K562 (cell line): ENCODE measurements around the gene PCP2. TPM values are rescaled to one million over a fixed set of nuclear protein-coding genes. Genes with fewer than 3 reads are reported as not detected.
A peak's percentile ranks its signal among the peaks of the same experiment; 100 is the strongest.

Experiments used
- BRCA1 ChIP-seq, 2 experiments: fragments of 450-650 bp in 1 of 2; sonication (generic) in 1 of 2; formaldehyde crosslinking in 1 of 2; IDR thresholded peaks; 2 replicates each; pipeline versions ENCODE4 v1.5.0 to v1.6.1; 2017 to 2020; ENCODE audit warnings: mild to moderate bottlenecking in 1 of 2, missing genetic modification reagents in 1 of 2
- DNMT1 ChIP-seq: fragments of 450-650 bp; IDR thresholded peaks from 2 replicates; pipeline ENCODE4 v1.6.1; 2016; ENCODE audit warnings: antibody characterized with exemption, mild to moderate bottlenecking
- FOXJ3 ChIP-seq: sonication (generic); formaldehyde crosslinking; IDR thresholded peaks from 2 replicates; pipeline ENCODE4 v1.4.0; 2020; ENCODE audit warnings: mild to moderate bottlenecking, missing genetic modification reagents
- GTF2F1 ChIP-seq: IDR thresholded peaks from 2 replicates; pipeline ENCODE4 v1.6.1; 2011; ENCODE audit warnings: low read depth, low read length, improper control_type of control experiment
- HMGXB4 ChIP-seq: sonication (generic); formaldehyde crosslinking; IDR thresholded peaks from 2 replicates; pipeline ENCODE4 v1.8.1; 2023; ENCODE audit warnings: mild to moderate bottlenecking, missing genetic modification reagents
- HNRNPUL1 ChIP-seq: fragments of 200-400 bp; formaldehyde crosslinking; IDR thresholded peaks from 2 replicates; pipeline ENCODE4 v1.6.1; 2017; ENCODE audit warnings: low read length
- KDM5B ChIP-seq: fragments of 200-600 bp; sonication (generic); IDR thresholded peaks from 2 replicates; pipeline ENCODE4 v1.6.1; 2012; ENCODE audit warnings: low read depth, mild to moderate bottlenecking, moderate library complexity, low read length, control low read depth, inconsistent platforms; ENCODE audit not compliant: insufficient replicate concordance
- KLF16 ChIP-seq: IDR thresholded peaks from 2 replicates; pipeline ENCODE4 v1.6.1; 2016; ENCODE audit warnings: antibody characterized with exemption
- NBN ChIP-seq: fragments of 450-650 bp; IDR thresholded peaks from 2 replicates; pipeline ENCODE4 v1.6.1; 2016; ENCODE audit warnings: low read depth, mild to moderate bottlenecking
- NFYB ChIP-seq: IDR thresholded peaks from 2 replicates; pipeline ENCODE4 v1.6.1; 2011; ENCODE audit warnings: mild to moderate bottlenecking, moderate library complexity; ENCODE audit not compliant: insufficient read length; ENCODE audit errors: extremely low read depth
- NONO ChIP-seq, 2 experiments: fragments of 200-400 bp in 1 of 2; fragments of 450-650 bp in 1 of 2; formaldehyde crosslinking in 1 of 2; IDR thresholded peaks; 2 replicates each; pipeline ENCODE4 v1.6.1; 2017; ENCODE audit warnings: low read depth in 2 of 2, mild to moderate bottlenecking in 2 of 2, moderate library complexity in 2 of 2, low read length in 1 of 2
- NR2F6 ChIP-seq: fragments of 450-650 bp; formaldehyde crosslinking; IDR thresholded peaks from 2 replicates; pipeline ENCODE4 v1.4.0; 2020; ENCODE audit warnings: mild to moderate bottlenecking
- RBM39 ChIP-seq: fragments of 200-400 bp; formaldehyde crosslinking; optimal IDR thresholded peaks from 2 replicates; pipeline ENCODE3; 2018; ENCODE audit warnings: low read depth, low read length
- RERE ChIP-seq: sonication (generic); formaldehyde crosslinking; IDR thresholded peaks from 2 replicates; pipeline ENCODE4 v1.8.0; 2023; ENCODE audit warnings: missing genetic modification reagents, mild to moderate bottlenecking, borderline replicate concordance
- SPI1 ChIP-seq: IDR thresholded peaks from 2 replicates; pipeline ENCODE4 v1.6.1; 2011; ENCODE audit warnings: low read depth, low read length, control low read depth, borderline replicate concordance
- TFE3 ChIP-seq: fragments of 450-650 bp; formaldehyde crosslinking; IDR thresholded peaks from 2 replicates; pipeline ENCODE4 v1.4.0; 2020; ENCODE audit warnings: mild to moderate bottlenecking, mixed read lengths
- ZNF232 ChIP-seq: sonication (generic); formaldehyde crosslinking; IDR thresholded peaks from 2 replicates; pipeline ENCODE4 v1.8.0; 2022; ENCODE audit warnings: mild to moderate bottlenecking, missing genetic modification reagents
- ZNF324 ChIP-seq: fragments of 250-450 bp; sonication (Bioruptor Pico); IDR thresholded peaks from 2 replicates; pipeline ENCODE4 v1.4.0; 2020; ENCODE audit warnings: mild to moderate bottlenecking
- ZNF354B ChIP-seq: fragments of 250-450 bp; sonication (Bioruptor Pico); IDR thresholded peaks from 2 replicates; pipeline ENCODE4 v1.4.0; 2020
- ZNF699 ChIP-seq: fragments of 250-450 bp; sonication (Bioruptor Pico); IDR thresholded peaks from 2 replicates; pipeline ENCODE4 v1.8.0; 2021; ENCODE audit warnings: mild to moderate bottlenecking, moderate library complexity; ENCODE audit not compliant: insufficient replicate concordance
- polyA plus RNA-seq, 8 experiments: library from polyadenylated mRNA; depleted of rRNA in 4 of 8; stranded (reverse) in 5 of 8; unstranded in 3 of 8; fragments of >200 nt; fragmentation: Nextera tagmentation in 2 of 8; fragmentation: Illumina TruSeq in 1 of 8; extraction: Ambion mirVana in 2 of 8; extraction: Trizol in 1 of 8; gene quantifications; 2 replicates each; pipeline versions ENCODE4 v1.2.1 to v1.2.3, GENCODE V29; 2011 to 2014; ENCODE audit warnings: inconsistent platforms in 1 of 8, missing spikeins in 1 of 8
- total RNA-seq, 7 experiments: library from RNA; depleted of rRNA in 6 of 7; stranded (reverse); fragments of >200 nt in 6 of 7; fragmentation: Illumina TruSeq in 2 of 7; extraction: Trizol in 2 of 7; gene quantifications; 2 replicates each; pipeline versions ENCODE4 v1.2.1 to v1.2.3, GENCODE V29; 2011 to 2021; ENCODE audit warnings: low replicate concordance in 1 of 7

PCP2 gene
- total and polyA plus RNA-seq, 9 of the 15 experiments (the other 6 are each of a cell fraction or from before 2014, with no cell fraction given): 0.17 to 1.3 (median 0.49) TPM; not detected in 3

- no peak for TF ChIP-seq ZNF232
- TF ChIP-seq NFYB: peak; percentile 75
- no peak for TF ChIP-seq BRCA1 (IDR thresholded peaks at IDR 0.05)
- TF ChIP-seq BRCA1 (CRISPR knock-in tag; IDR thresholded peaks at IDR 0.05): no peak
- TF ChIP-seq DNMT1: no peak
- peak; percentile 82; the same call in 1 of the 2 replicates for TF ChIP-seq NBN
- no peak for TF ChIP-seq HNRNPUL1
- peak; percentile 71; the same call in 1 of the 2 replicates for TF ChIP-seq SPI1
- no peak for TF ChIP-seq FOXJ3 (CRISPR knock-in tag)
- no peak for TF ChIP-seq NONO (IDR thresholded peaks at IDR 0.05; ENCODE audit: low read depth in 2 of 2, low read length in 1 of 2)
- no peak for TF ChIP-seq HMGXB4
- no peak for TF ChIP-seq GTF2F1
- no peak for TF ChIP-seq KLF16
- no peak for TF ChIP-seq ZNF354B (CRISPR knock-in tag)
- no peak for TF ChIP-seq ZNF699
- TF ChIP-seq KDM5B: peak; percentile 48
- TF ChIP-seq TFE3 (CRISPR knock-in tag): no peak
- no peak for TF ChIP-seq RBM39
- TF ChIP-seq ZNF324 (CRISPR knock-in tag): no peak
- no peak for TF ChIP-seq NR2F6 (CRISPR knock-in tag)
- no peak for TF ChIP-seq RERE (CRISPR knock-in tag)
Observed at GRCh38 chr19:7629347-7630054, 4.0 kb downstream of the PCP2 start, which contains the start of the genes PET100 and XAB2 (continued).
